ENCODE measurements around the gene TMEM184A.

DNA sequence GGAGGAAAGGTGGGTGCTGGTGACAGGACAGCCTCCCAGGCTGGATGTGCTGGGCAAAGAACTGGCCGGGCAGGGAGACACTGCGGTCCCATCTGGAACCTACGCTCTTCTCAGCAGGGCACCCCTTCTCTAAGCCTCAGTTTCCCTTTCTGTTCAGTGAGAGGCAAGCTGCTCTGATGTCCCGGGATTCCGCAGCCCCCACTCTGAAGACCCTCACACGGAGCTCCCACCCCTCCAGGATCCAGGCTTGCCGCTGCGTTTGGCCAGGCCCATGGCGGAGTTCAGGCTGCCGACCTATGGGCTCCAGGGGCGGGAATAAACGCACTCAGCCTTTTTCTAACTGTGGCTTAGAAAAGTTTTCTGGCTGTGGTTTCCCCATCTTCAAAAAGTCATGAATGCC is 41.6 kb downstream of the TMEM184A start:
- TF ChIP-seq POLR2AphosphoS5 (IDR thresholded peaks at IDR 0.05; ENCODE audit: insufficient read depth in 1 of 2, low read depth in 1 of 2): no peak
- TF ChIP-seq POLR2A (IDR thresholded peaks at IDR 0.05): no peak
